ENCODE measurements around the gene NKAIN1.

GRCh38 chr1:31238612-31238985 lies 1.1 kb downstream of the NKAIN1 start:
- TF ChIP-seq POLR2AphosphoS5 (IDR thresholded peaks at IDR 0.05) (no peak), POLR2A (IDR thresholded peaks at IDR 0.05) (no peak)

Measured in prostate gland (tissue), 1 donor.